Thoracic aorta endothelial cell (primary cell): ENCODE measurements around the gene SREK1. TPM values are rescaled to one million over a fixed set of nuclear protein-coding genes. Genes with fewer than 3 reads are reported as not detected.

Experiments used
- total RNA-seq: library from RNA; depleted of rRNA; stranded (reverse); fragments of >200 nt; gene quantifications from 2 replicates; pipeline ENCODE4 v1.2.3, GENCODE V29; 2012

The SREK1 gene
- 126 and 128 TPM in 2 replicates for total RNA-seq

DNA sequence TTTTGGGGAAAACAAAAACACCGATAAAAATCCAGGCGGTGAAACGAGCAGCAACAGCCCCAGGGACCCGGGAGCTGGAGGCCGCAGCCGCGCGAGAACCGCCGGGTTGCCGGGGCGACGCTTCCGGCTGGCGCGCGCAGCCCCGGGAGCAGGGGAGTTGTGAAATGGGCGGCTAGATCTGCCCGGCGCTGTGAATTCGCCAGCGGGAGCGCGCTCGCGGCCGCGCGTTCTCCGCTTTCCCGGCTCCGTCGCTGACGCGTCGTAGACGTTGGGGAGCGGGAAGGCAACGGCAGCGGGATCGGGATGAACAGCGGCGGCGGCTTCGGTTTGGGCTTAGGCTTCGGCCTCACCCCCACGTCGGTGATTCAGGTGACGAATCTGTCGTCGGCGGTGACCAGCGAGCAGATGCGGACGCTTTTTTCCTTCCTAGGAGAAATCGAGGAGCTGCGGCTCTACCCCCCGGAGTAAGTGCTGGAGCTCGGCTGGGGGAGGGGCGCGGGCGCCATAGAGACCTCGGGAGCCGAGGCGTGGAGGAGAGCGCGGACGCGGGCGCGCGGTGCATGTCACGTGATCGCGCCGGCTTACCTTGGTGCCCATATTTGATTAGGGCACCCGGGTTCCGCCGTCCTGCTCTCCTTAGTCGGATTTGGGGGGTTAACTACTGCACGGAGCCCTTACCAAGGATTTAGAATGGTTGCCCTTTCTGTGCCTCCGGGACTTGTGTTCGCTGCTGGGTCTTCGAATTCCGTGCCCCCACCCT lies at the start of gene SREK1:
TSS of gene SREK1 (plus strand) at position 227 of the 760 bp plus-strand sequence. CDS start at position 304, 77 bp downstream.

Other genes with a start within 250 kb of the SREK1 start
- 95.9 and 100 TPM in 2 replicates for gene ERBIN, start 217.7 kb upstream of the SREK1 start, total RNA-seq